HEK293 (cell line): ENCODE measurements around the gene SCAF1.

Source experiments
- CTCF ChIA-PET: fragments of 350-600 bp; formaldehyde crosslinking; extraction: SDS; loops from one replicate; lab custom pipeline; 2021; ENCODE audit warnings: antibody characterized with exemption; lab: Yijun Ruan, JAX
- POLR2A ChIA-PET: fragments of 300-600 bp; formaldehyde crosslinking; extraction: SDS; loops from one replicate; lab custom pipeline; 2020; ENCODE audit warnings: antibody characterized with exemption, inconsistent platforms; lab: Yijun Ruan, JAX
- H3K27ac ChIP-seq: fragments of 200-500 bp; sonication (Bioruptor generic); 2 replicates; pipeline ENCODE4 v1.5.1; 2014; ENCODE audit warnings: low read depth, low read length, control low read depth, inconsistent platforms; ENCODE audit errors: extremely low read depth
- H3K36me3 ChIP-seq, 2 experiments: fragments of 200-500 bp in 1 of 2; sonication (Bioruptor generic) in 1 of 2; 1 replicate in 1 of 2; 2 replicates in 1 of 2; pipeline ENCODE4 v1.5.1; 2014 to 2017; ENCODE audit warnings: inconsistent platforms in 2 of 2, low read length in 2 of 2; ENCODE audit not compliant: control insufficient read depth in 2 of 2, insufficient read depth in 1 of 2
- H3K4me1 ChIP-seq: fragments of 200-500 bp; sonication (Bioruptor generic); 2 replicates; pipeline ENCODE4 v1.5.1; 2014; ENCODE audit warnings: mild to moderate bottlenecking, low read length, inconsistent platforms; ENCODE audit not compliant: control insufficient read depth, insufficient read depth
- H3K4me3 ChIP-seq: 2 replicates; pipeline ENCODE4 v1.5.1; 2011; ENCODE audit warnings: low read depth, mild to moderate bottlenecking, control low read depth, low read length, moderate library complexity
- H3K9me3 ChIP-seq: fragments of 200-500 bp; sonication (Bioruptor generic); 2 replicates; pipeline ENCODE4 v1.5.1; 2014; ENCODE audit warnings: low read depth, low read length, inconsistent platforms; ENCODE audit not compliant: control insufficient read depth, insufficient read depth
- GLI2 ChIP-seq: fragments of 450-650 bp; formaldehyde crosslinking; IDR thresholded peaks from 2 replicates; pipeline ENCODE4; 2017; ENCODE audit warnings: missing biosample characterization, missing genetic modification characterization, low read depth, borderline replicate concordance
- GLI4 ChIP-seq: fragments of 450-650 bp; formaldehyde crosslinking; IDR thresholded peaks from 2 replicates; pipeline ENCODE4 v1.5.1; 2016; ENCODE audit warnings: missing biosample characterization, missing genetic modification characterization
- KLF10 ChIP-seq: fragments of 450-650 bp; IDR thresholded peaks from 2 replicates; pipeline ENCODE4 v1.5.1; 2018; ENCODE audit warnings: missing biosample characterization, mild to moderate bottlenecking, missing genetic modification characterization
- KLF16 ChIP-seq: fragments of 450-650 bp; formaldehyde crosslinking; IDR thresholded peaks from 2 replicates; pipeline ENCODE4 v1.5.1; 2017; ENCODE audit warnings: missing biosample characterization, missing genetic modification characterization
- KLF8 ChIP-seq: fragments of 450-650 bp; formaldehyde crosslinking; IDR thresholded peaks from 2 replicates; pipeline ENCODE4 v1.5.1; 2016; ENCODE audit warnings: missing biosample characterization, missing genetic modification characterization
- ZBTB17 ChIP-seq: fragments of 450-650 bp; formaldehyde crosslinking; IDR thresholded peaks from 2 replicates; pipeline ENCODE4 v1.5.1; 2016; ENCODE audit warnings: missing biosample characterization, missing genetic modification characterization
- ZBTB21 ChIP-seq: fragments of 450-650 bp; formaldehyde crosslinking; IDR thresholded peaks from 2 replicates; pipeline ENCODE4 v1.5.1; 2017; ENCODE audit warnings: missing biosample characterization, missing genetic modification characterization
- ZNF146 ChIP-seq: fragments of 450-650 bp; formaldehyde crosslinking; IDR thresholded peaks from 2 replicates; pipeline ENCODE4 v1.5.1; 2016; ENCODE audit warnings: missing biosample characterization, missing genetic modification characterization
- ZNF214 ChIP-seq: fragments of 450-650 bp; formaldehyde crosslinking; IDR thresholded peaks from 2 replicates; pipeline ENCODE4 v1.5.1; 2017; ENCODE audit warnings: missing biosample characterization, mild to moderate bottlenecking, missing genetic modification characterization, borderline replicate concordance
- ZNF221 ChIP-seq: fragments of 450-650 bp; formaldehyde crosslinking; IDR thresholded peaks from 2 replicates; pipeline ENCODE4 v1.5.1; 2017; ENCODE audit warnings: missing biosample characterization, missing genetic modification characterization, borderline replicate concordance
- ZNF513 ChIP-seq: fragments of 450-650 bp; IDR thresholded peaks from 2 replicates; pipeline ENCODE4 v1.5.1; 2018; ENCODE audit warnings: missing biosample characterization, missing genetic modification characterization
- ZNF560 ChIP-seq: fragments of 450-650 bp; formaldehyde crosslinking; IDR thresholded peaks from 2 replicates; pipeline ENCODE4 v1.5.1; 2017; ENCODE audit warnings: missing biosample characterization, missing genetic modification characterization, borderline replicate concordance
- ZNF571 ChIP-seq: fragments of 450-650 bp; formaldehyde crosslinking; IDR thresholded peaks from 2 replicates; pipeline ENCODE4 v1.5.0; 2017; ENCODE audit warnings: missing biosample characterization, missing genetic modification characterization
- ZNF623 ChIP-seq: fragments of 450-650 bp; formaldehyde crosslinking; IDR thresholded peaks from 2 replicates; pipeline ENCODE4 v1.5.1; 2016; ENCODE audit warnings: missing biosample characterization, missing genetic modification characterization
- ZNF707 ChIP-seq: fragments of 450-650 bp; formaldehyde crosslinking; IDR thresholded peaks from 2 replicates; pipeline ENCODE4 v1.5.1; 2016; ENCODE audit warnings: missing biosample characterization, missing genetic modification characterization
- ZNF76 ChIP-seq: fragments of 450-650 bp; formaldehyde crosslinking; IDR thresholded peaks from 2 replicates; pipeline ENCODE4; 2016; ENCODE audit warnings: low read depth, missing biosample characterization, missing genetic modification characterization, borderline replicate concordance
- ZNF792 ChIP-seq: fragments of 450-650 bp; formaldehyde crosslinking; IDR thresholded peaks from 2 replicates; pipeline ENCODE4 v1.5.1; 2016; ENCODE audit warnings: missing biosample characterization, missing genetic modification characterization

The SCAF1 gene

GRCh38 chr19:49646586-49646985, 4.6 kb downstream of the SCAF1 start (continued):
- TF ChIP-seq ZNF221 (tag by site-specific recombination), result no peak

GRCh38 chr19:49651029-49651819, 9.2 kb downstream of the SCAF1 start:
- Histone ChIP-seq H3K4me3 (no peak overlapping the region), H3K36me3 (peaks cover 65 to 89% of the 10 kb centered on the region in 2 experiments), H3K4me1 (no peaks in the 10 kb centered on the region), H3K27ac (no peak overlapping the region), H3K9me3 (no peaks in the 10 kb centered on the region)
- peak; percentile 96 for TF ChIP-seq ZNF513 (tag by site-specific recombination)
- TF ChIP-seq ZBTB17 (tag by site-specific recombination), result no peak
- peak; percentile 67; the same call in 1 of the 2 replicates for TF ChIP-seq KLF8 (tag by site-specific recombination)
- TF ChIP-seq GLI2, result no peak
- ChIA-PET CTCF (interaction anchor here (0.9 to 1.2 kb wide), 2 partner anchors 24 to 146 kb away, joined by 3 to 4 read pairs; no protein-coding TSS in a partner anchor), POLR2A (no interaction called here)

- H3K36me3 ChIP-seq, result peaks cover 67 to 89% of the 10 kb centered on the region in 2 experiments
- TF ChIP-seq GLI4 (tag by site-specific recombination) (no peak), ZNF623 (tag by site-specific recombination) (no peak), ZNF146 (tag by site-specific recombination) (no peak), KLF10 (tag by site-specific recombination) (no peak), KLF16 (no peak), ZNF560 (tag by site-specific recombination) (no peak), ZNF513 (tag by site-specific recombination) (no peak), ZNF76 (no peak), ZBTB21 (tag by site-specific recombination) (no peak), ZNF707 (no peak), ZNF792 (tag by site-specific recombination) (no peak), ZNF214 (no peak), ZNF571 (tag by site-specific recombination) (no peak)
- H3K4me1 ChIP-seq, result no peaks in the 10 kb centered on the region
- no peak overlapping the region for H3K4me3 ChIP-seq
- H3K27ac ChIP-seq, result no peak overlapping the region
- CTCF ChIA-PET, result no interaction called here
- H3K9me3 ChIP-seq, result no peaks in the 10 kb centered on the region
- POLR2A ChIA-PET, result no interaction called here
Measured at GRCh38 chr19:49651820-49652550, 10.0 kb downstream of the SCAF1 start.
